ENCODE data around the gene RIMBP2.

RIMBP2 gene

DNA sequence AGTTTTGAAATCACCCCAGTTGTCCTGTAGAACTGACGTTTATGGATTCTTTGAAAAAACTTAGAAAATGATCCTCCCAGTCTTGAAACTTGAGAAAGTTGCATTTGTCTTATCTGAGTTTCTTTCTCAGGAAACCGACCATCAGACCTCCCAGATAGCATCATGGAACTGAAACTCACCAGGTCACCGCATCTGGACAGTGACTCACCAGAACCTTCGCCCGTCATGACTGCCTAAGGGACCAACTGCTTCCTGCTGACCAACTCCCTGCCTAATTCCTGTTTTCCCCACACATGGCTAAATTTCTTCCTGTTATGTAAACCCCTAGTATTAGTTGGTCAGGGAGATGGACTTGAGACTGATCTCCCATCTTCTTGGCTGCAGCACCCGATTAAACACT lies 175.7 kb downstream of the RIMBP2 start:
- DNase-seq (ENCODE audit: low read depth in 2 of 2), result no peak

DNA sequence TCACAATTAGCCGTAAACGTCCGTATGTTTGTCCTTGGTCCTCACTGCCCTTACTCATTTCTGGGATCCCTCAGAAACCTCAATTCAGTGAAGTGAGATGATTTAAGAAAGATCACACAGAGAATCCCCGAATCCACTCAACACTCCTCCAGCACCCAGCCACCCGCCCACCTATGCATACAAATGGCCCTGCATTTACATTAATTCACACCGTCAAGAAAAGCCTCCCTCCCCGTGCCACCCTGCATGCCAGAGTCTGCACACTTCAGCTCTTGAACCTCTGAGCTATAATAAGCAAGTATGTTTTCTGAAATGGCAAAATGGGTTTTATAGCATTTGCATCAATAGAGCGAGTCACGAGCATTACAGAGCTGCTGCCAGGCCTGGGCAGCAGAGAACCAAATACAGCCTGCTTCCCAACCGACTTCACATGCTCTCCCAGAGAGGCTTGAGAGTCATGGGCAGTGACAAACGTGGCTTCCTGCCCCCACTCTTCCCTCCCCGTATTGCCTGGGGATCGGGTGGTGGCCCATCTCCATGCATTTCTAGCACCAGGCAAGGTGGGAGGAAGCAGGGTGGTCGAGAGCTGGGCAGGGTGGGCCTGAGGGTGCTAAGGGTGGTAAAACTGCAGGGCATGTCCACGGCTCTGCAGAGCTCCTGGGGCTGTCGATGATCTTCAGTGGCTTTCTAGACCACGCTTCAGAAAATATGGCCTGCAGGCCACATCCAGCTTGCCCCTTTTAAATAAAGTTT lies 177.6 kb downstream of the RIMBP2 start:
- DNase-seq (ENCODE audit: low read depth in 2 of 2), result no peak

DNA sequence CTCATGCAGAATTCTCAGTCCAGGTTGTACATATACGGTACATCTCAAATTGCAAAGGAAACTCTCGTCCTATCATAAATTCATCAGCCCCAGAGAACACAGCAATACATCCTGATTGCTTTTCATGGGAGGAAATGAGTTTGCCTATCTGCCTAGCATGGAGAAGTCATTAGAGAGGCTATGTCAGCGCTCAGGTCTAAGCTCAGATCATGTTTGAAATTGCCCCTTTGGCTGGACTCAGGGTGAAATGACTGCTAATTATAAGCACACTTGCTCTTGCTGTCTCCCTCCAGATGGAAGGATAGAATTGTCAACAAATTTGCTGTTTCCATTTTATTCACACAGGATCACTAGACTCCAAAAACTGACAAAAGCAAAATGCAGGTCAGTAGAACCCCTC lies 178.4 kb downstream of the RIMBP2 start:
- DNase-seq (ENCODE audit: low read depth in 2 of 2), result no peak

DNA sequence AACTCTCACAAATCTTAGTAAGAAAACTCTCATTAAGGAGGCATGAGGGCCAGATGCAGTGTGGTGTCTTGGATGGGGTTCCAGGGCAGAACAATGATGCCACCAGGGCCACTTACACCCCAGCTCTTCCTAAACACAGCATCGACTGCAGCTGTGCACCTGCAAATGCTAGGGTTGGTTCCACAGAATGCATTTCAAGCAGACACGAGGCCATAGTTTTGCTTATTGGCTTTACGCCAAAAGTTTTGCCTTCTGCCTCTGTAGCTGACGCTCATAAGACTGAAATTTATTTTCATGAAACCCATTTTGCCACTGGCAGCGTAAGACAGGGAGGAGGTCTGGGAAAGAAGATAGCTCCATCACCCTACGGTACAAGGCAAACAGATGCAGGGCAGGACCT lies 179.0 kb downstream of the RIMBP2 start:
- DNase-seq (ENCODE audit: low read depth in 2 of 2), result no peak

DNA sequence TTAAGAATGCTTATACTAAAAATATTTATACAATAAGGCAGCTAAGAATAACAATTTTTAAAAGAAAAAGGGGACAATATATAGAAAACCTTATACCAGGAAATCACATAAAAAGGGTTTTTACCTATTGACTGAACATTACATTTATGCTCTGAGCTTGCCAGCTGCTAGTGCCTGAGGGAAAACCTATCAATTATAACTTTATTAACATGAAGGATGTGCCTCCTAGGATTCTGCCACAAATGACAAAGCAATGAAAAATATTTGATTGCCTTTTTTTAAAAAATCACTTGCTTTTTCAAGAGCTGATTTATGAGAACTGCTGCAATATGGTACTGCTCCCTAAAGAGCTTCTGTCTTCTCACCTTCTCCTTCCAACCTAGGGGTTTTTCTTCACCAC lies 185.7 kb downstream of the RIMBP2 start:
- no peak for DNase-seq (ENCODE audit: low read depth in 2 of 2)

DNA sequence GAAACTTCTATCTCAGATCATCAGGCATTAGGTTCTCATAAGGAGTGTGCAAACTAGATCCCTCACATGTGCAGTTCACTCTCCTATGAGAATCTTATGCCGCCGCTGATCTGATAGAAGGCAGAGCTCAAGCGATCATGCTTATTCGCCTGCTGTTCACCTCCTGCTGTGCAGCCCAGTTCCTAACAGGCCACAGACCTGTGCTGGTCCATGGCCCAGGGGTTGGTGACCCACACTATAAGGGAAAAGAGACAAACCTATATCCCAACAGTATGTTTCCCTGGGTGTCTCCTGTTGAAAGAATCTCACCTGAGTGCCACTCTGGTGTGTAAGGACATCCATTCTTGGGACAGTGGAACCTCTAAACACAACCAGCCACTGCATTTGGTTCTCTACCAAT lies 186.3 kb downstream of the RIMBP2 start:
- no peak for DNase-seq (ENCODE audit: low read depth in 2 of 2)

DNA sequence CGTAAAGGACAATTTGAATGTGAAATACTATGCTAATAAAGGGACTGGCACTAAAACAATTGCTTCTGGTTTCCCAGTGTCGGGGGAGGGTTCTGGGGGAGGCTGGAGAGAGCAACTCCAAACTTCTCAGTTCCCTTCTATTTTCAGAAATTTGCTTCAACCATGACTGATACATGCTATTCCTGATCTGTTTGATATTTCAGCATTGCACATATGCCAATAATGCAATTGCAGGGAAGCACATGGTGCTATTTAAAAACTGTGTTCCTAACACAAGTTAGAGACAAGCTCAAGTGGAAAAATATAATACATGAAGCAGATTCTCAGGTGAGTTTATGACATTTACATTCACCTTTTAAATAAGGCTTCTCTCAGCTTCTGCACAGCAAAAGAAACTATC lies 188.9 kb downstream of the RIMBP2 start:
- DNase-seq (ENCODE audit: low read depth in 2 of 2), result no peak

DNA sequence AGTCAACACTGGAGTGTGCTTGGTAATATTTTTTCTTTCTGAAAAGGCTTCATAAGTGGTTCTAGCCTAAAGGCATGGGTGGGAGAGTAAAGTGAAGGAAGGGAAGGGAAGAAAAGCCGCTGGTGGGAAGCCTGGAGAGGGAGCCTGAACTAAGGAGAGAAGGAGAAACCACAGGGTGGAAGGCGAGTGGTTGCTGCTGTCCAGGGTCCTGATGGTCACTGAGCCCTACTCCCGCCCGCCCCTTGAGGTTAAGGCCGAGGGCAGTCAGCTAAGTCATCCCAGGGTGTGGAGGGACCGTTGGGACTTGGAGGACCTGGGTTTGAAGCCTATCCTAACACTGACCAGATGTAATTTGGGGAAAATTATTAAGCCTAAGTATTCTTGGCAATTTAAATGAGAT lies 189.3 kb downstream of the RIMBP2 start:
- no peak for DNase-seq (ENCODE audit: low read depth in 2 of 2)

DNA sequence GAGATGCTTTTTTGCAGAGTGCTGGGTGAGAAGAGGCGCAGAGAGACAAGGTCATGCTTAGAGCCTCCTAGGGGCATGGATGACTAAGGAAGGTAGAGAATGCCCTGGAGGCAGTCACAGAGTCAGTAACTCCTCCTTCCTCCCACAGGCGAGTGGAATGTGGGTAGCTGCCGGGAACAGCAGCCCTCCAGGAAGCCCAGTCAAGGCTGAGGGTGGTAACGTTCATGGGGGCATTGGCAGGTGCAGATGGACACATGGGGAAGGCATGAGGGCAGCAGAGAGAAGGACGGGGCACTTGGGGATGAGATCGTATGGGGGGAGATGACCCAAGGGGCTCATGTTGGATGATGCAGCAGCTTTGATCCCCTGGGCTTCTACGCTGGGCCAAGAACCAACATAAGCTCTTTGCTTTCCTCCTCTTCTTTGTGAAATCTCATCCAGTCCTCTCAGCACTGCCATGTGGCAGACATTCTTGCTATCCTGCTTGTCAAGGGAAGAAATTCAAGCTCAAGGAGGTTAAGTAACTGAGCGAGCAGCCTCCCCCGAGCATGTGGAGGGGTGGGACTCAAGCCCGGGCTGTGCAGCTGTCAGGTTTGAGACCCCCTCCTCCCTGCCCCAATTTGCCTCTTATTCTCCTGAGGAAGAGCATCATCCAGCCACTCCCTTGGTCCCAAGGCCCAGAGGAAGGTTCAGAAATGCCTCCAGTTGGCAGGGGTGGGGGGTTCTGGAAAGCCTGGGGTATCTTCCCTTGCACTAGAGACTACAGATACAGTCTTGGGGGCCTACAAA lies 190.5 kb downstream of the RIMBP2 start:
- DNase-seq (ENCODE audit: low read depth in 2 of 2), result no peak

DNA sequence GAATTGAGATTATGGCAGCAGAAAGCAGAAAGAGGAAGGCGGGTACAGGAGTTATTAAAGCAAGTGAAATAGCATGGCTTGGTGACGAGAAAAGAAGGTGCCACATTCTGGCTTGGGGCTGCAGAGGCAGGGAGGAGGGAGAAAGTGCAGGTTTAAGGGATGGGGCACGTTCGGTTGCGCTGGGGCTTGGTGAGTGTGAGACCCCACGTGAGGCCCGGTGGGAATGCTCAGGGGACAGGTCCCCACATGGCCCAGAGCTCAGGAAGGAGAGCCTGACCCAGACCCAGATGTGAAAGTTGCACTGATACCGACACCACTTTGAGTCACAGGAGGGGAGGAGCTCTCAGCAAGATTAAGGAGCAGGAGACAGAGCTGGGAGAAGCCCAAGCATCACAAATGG lies 191.3 kb downstream of the RIMBP2 start:
- no peak for DNase-seq (ENCODE audit: low read depth in 2 of 2)

DNA sequence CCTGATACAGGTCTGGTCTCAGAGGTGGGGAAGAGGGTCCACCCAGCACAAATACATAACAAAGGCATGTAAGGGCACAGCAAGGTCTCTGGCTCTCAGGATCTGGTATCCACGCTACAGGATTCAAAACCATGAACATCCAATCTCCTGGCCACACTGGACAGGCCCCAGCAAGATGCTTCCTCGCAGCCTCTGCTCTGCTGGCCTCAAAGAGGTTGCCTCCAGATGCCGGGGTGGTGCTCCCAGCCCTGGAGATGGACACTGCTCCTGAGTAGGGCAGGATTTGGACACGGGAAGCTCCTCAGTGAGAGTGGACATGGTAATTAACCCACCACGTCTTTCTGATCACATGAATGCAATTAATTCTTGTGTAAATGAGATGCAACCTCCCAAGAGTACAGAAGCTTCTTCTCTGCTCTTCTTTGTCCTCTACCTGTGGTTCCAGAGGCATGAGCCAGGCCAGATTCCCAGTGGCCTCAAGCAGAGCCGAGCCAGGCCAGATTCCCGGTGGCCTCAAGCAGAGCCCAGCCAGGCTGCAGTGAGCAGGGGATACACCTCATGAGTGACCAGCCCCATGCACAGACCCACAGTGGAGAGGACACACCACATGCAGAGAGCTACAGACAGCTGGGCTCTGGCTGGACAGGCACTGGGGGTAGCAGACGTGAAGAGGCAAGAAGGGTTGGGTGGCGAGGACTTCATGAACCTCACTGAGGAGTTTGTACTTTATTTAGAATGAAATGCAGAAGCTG lies 192.1 kb downstream of the RIMBP2 start:
- DNase-seq (ENCODE audit: low read depth in 2 of 2), result no peak

DNA sequence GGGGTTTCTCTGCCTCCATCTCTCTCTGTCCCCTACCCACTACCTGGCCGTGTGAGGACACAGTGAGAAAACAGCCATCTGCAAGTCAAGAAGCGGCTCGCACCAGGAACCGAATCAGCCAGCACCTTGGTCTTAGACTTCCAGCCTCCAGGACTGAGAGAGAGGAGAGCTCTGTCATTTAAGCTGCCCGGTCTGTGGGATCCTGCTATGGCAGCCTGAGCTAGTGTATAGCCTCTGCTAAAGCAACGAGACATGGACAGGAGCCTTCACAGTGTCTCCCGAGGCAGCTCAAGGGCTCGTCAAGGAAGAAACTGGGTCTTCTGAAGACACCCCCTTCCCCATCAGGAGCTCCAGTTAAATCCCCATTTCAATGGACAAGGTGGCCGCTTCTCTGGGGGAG lies 192.9 kb downstream of the RIMBP2 start:
- DNase-seq (ENCODE audit: low read depth in 2 of 2), result no peak

DNA sequence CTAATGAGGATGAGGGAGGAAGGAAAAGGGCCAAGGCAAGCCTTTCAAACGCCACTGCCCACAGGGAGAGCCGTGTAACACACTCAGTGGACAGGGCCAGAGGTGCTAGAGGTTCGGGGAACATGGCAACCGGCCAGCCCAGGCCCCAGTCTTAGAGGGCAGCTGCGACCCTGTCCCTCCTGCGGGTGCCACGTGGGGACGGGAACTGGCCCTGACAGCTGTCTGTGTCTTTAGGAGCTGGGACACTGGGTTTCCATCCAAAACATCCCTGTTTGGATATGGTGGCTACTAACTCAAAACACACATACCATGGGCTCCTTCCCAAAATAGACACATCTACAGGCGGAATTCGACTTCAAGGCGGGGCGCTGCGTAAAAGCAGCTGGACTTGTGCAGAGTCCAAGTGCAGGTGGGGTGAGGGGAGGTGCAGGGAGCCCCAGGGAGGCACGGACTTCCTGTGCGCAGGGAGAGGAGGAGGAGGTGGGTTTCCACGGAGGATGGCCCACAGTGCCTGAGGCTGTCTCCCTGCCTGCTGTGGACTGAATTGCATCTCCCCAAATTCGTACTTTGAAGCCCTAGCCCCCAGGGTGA lies 193.8 kb downstream of the RIMBP2 start:
- no peak for DNase-seq (ENCODE audit: low read depth in 2 of 2)

DNA sequence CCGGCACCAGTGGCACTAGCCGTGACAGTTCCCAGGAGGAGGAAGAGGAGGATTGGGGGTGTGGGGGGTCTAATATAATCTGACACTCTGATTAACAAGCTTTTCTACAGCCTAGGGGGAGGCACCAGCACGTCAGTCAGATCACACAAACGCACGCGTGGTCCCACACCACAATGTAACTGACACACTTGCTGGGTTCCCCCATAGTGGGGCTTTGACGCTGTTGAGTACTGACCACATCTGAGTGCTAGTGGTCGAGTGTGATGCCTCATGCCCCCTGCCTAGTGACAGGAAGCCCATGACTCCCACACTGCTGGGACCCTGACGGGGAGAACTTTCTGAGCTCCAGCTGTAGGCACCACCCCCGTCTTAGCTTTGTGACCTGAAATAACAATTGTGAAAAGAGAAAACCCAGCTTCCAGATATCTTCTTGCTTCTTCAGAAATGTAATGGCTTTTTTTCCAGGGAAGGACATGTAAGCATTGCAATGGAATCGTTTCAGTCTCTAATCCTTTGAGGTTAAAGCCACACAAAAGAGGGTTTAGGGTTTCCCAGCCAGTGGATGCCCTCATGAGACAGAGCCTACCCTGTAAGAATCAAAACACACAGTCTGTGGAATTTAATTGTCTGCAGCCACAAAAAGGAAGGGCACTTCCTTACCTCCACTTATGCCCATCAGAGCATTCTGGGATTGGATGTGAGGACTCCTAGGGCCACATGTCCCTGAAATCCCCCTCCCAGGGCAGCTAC lies 194.5 kb downstream of the RIMBP2 start:
- no peak for DNase-seq (ENCODE audit: low read depth in 2 of 2)

DNA sequence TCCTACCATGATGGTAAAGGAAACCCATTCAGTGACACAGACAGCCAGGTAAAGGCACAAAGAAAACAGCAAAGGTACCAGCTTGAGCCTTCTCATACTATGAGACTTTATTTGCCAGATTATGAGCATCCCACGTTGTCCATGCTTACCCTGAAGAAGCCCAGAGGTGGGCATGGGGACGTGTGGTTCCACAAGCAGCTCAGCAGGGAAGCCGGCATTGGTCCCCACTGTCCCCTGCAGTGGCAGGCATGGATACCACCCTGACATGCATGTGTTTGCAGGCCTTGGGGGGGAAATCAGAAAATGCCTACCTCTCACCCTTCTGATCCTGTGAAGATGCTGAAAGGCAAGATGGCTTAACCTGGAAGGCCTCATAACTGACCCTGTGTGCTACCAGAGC lies 195.3 kb downstream of the RIMBP2 start:
- no peak for DNase-seq (ENCODE audit: low read depth in 2 of 2)

DNA sequence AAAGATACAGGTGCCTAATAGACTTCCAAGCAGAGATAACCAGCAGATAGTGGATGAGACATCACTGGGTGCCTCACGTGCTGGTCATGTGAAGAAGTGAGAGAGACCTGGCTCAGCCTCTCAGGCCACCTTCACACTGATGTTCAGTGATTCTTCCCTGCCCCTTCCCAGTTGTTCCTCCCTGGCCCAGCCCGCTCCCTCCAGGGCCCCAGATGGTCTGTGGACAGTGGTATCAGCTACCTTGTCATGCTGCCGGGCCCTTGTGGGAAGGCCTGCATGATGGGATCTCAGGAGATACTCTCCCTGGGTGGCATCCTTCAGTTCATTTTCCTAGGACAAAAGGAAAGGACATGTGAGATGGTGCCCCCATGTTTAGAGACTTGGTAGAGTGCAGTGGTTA lies 198.5 kb downstream of the RIMBP2 start:
- DNase-seq (ENCODE audit: low read depth in 2 of 2), result no peak

DNA sequence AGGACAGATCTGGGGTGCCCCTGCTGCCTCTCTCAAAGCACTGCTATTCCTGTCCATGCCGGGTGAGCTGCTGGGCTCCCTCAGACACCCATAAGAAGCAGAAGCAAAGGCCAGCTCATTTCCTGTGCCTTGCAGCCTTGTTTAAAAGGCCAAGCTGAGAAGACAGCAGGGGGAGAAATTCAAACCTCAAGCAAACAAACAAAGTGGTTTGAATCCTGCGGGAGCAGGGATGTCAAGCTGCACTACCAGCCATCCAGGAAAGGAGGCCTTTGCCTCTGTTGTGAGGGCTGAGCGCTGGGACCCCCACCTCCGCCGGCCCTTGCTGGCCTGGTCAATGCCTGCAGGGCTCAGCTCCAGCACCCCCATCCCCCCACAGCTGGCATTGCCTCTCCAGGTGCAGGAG lies 201.9 kb downstream of the RIMBP2 start:
- no peak for DNase-seq (ENCODE audit: low read depth in 2 of 2)

DNA sequence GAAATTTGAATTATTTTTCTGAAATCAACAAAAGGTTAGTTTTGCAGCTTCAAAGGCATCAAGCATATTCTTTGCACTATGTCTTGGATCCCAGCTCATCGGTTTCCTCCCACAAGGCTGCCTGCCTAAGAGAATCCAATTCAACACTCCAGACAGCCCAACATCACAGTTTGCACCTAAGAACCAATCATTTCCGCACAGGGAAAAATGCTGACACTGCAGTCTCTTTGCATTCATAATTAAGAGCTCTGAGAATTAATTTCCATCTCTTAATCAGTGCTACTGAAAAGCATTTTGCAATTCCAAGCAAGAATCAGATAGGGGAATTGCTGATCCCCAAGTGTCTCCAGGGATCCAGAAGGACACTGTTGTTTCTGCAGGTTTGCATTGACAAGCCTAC lies 202.5 kb downstream of the RIMBP2 start:
- no peak for DNase-seq (ENCODE audit: low read depth in 2 of 2)

DNA sequence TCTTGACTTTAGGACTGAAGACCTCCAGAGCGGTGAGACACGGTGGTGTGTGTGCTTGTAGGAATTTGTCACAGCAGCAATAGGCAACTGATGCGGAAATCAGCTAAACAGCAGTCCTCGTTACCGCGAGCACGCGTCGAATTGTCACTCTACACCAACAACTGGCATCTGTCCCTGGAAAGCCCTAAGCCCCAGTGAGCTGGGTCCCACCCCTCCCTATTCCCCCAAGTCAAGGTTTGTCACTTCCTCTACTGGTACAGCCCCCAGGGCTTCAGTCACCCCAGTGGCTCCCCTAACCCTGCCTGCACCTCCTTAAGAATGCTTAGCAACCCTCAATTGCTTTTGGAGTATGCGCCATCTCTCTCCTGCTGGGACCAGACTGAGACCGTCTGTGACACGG lies 204.8 kb downstream of the RIMBP2 start:
- DNase-seq (ENCODE audit: low read depth in 2 of 2), result no peak

DNA sequence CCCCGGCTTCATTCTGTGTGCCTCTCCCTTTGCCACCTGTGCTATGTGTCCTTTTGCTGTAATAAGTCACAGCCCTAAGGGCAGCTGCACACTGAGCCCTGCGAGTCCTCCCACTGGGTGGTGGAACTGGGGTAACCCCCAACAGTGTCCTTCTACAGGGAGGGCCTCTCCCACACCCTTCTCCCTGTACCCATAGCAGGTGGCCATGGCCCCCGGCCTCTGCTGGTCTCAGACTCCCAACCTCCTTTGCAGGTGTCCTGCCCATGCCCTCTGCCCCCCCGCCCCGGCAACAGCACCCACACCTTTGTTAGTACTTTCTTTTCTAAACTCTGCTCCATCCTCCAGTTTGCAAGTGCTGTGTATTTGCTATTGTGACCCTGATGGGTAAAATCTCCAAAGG lies 206.6 kb downstream of the RIMBP2 start:
- no peak for DNase-seq (ENCODE audit: low read depth in 2 of 2)

DNA sequence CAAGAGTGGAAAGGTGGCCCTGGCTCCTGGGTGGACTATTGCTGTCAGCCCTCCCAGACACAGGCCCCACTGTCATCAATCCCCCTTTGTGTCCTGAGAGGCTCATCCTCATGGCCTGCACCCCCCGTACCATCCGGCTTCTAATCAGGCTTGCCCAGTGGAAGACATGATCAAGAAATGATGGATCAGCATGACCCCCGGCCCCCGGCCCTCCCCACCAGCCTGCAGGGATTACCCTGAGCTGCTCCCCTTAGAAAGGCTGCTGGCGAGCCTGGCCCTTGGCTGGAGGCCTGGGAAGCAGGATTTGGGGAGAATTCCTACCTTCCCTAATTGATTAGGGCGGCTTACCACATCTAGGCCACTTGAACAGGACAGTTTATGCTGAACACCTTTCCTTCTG lies 207.3 kb downstream of the RIMBP2 start:
- no peak for DNase-seq (ENCODE audit: low read depth in 2 of 2)

DNA sequence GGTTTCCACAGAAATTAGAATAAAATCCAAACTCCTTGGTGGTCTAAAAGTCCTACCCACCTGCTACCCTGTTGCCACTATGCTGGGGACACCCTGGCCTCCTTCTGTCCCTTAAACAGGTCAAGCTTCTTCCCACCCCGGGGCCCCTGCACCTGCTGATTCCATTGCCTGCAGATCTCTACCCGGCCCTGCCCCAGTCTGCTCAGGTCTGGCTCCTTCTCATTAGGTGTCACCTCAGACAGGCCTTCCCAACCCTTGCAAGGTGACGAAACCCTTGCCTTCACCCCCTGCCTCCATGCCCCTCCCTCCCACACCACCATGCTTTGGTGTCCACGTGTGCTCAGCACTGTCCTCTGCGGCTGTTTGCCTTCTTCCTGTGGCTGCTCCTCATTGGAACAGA lies 207.8 kb downstream of the RIMBP2 start:
- no peak for DNase-seq (ENCODE audit: low read depth in 2 of 2)

All from stimulated activated CD4-positive, alpha-beta T cell treated with anti-CD3 and anti-CD28 coated beads, Interleukin-15, amount 100 ng/mL, for 48 hours (primary cell).